GM19035 (cell line): ENCODE measurements around the gene MYOG.

ENCODE experiments used
- ATAC-seq: cut with Tn5 transposase; IDR thresholded peaks from one replicate; pipeline ENCODE4 v1.9.1; 2021; ENCODE audit not compliant: unreplicated experiment

MYOG gene

DNA sequence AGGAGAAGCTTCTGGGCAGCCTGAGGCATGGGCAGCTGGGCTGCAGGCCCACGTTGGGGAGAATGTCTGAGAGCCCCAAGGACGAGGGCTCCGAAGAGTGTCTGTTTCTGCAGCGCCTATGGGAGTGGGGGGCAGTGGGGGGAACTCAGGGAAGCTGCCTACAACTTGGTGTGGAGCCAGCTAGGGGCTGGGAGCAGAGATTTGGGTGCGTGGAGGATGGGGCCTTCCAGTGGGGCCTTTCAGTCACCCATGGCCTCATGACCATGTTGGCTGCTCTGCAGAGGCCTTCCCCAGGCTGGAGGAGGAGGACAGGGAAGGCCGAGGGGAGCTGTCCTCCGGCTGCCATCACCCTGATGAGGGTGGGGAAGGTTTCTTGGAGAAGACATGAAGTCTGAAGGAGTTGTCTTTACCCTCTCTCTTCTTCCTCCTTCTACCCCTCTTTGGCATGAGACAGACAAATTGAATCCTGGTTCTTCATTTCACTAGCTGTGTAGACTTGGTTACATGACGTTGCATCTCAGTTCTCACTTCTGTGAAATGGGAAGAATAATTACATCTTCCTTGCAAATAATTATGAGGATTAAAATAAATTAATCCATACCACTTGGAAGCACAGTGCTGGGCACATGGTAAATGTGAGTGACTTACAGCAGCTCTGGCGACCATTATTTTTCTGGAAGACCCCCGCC is 51.2 kb downstream of the MYOG start:
- no peak for ATAC-seq

DNA sequence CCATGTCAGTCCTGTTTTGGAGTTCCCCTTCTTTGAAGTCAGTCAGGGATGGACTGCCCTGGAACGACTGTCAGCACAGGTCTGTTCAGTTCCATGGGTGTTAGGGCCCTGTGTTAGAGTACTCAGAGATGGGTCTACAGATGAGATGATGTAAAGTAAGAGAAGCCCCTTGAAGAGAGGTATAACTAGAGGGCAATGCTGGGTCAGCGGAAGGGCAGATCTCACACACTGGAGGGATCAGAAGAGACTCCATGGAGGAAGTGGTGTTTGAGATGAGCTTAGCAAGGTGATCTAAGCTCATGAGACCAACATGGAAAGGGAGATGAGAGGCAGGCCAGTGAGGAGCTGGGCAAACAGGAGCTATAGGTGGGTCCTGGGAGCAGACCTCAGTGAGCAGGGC is 51.9 kb downstream of the MYOG start:
- no peak for ATAC-seq

DNA sequence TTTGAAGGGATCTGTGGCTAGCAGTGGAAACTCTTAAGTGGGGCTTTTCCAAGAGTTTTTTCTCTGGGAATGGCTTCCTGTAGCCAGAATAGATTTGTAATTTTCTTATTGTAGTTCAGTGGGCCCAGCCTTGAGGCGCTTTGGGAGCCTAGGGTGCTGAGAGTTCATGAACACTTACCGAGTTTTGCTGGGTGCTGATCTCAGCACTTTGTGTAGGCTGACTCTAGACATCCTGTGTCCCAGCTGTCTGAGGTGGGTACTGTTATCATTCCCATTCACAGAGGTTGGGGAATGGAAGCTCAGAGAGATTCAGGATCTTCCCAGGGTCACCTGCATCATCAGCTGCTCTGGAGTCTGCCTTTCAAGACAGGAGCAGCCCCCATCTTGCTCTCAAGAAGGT is 52.5 kb downstream of the MYOG start:
- no peak for ATAC-seq
